ENCODE results near the gene ERCC6L2.
A peak's percentile ranks its signal among the peaks of the same experiment; 100 is the strongest.

ERCC6L2 gene

DNA sequence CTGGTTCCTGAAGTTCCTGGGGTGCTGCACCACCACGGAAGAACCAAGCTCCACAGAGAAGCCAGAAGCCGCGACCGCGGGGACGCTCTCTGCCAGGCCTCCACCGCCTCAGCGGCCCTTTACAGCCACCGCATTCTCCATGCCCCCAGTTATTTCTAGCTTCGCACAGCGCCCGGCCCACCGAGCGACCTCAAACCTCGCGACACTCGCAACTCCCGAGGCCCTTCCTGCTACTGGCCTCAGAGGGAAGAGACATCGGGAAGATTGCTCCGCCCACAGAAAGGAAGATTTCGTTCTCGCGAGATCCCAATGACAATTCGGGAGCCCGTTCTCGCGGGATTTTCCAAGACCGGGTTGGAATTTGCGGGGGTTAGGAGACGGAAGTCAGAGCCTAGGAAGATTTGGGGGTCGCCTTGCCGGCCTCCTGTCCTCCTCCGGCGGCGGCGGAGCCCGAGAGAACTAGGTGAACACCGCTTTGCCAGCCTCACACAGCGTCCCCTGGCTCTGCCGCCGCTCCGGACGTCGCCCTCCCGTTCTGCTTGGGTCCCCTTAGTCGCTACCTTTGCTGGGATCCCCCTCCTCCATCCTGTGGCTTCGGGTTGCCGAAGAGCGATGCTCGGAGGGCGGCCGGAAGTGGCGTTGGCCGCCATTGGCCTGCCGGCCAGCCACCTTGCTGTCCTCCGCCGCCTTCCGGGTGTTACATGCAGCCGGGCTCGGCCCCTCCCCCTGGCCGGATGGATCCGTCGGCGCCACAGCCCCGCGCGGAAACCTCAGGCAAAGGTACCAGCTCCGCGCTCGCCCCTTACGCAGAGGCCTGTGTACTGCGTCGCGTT is at the start of gene ERCC6L2:
Gene ERCC6L2 (plus strand): TSS at position 387 of the 833 bp plus-strand sequence. CDS start 348 bp downstream, at position 735.
- peak; percentile 80 for DNase-seq (ENCODE audit: low read depth)

DNA sequence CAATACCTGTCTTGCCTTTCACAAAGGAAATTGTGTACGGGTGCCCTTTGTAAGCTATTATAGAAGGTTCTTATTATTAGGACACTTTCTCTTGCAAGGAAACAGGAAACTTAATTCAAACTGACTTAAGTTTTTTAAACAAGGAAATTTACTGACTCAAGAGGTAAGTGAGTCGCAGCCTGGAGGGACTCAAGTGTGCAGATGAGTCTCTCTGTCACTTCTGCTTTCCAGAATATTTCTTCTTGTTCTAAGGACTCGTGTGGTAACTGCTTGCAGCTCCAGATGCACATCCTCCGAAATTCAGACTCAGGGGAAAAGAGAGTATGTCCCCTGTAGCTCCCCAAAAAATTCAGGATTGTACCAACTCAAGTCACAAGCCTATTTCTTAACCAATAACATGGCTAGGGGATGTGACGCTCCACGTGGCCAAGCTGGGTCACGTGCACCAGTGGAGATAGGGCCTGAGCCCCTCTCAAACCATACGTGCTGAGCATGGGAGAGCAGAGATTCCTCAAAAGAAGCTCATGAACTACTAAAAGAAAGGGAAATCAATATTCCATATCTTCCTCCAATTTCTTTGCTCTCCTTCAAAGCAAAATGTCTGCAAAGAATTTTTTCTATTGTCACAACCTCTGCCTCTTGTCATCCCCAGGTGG is 49.2 kb upstream of the ERCC6L2 start:
- no peak for DNase-seq (ENCODE audit: low read depth)

- DNase-seq (ENCODE audit: low read depth), result no peak
These were observed 44.7 kb upstream of the ERCC6L2 start for GRCh38 chr9:95830768-95831167.

DNA sequence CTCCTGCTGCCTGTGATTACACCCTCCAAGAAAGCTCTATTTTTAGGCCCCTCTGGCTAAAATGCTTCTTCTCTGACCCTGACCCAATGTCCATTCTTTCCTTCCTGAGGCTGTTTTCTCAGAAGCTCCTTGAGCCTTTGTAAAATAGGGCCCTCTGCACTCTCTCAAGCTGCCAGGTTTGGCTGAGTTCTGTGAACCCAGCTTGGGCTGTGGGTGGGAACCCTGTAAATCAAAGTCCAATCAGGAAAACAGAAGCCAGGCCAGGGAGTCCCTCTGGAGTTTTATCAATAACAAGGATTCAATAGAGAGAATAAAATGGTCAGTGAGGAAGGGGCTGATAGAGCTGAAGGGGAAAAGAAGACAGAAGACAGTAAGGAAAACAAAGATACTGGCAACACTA is 43.7 kb upstream of the ERCC6L2 start:
- no peak for DNase-seq (ENCODE audit: low read depth)

GRCh38 chr9:95833546-95834178 is 41.8 kb upstream of the ERCC6L2 start:
- DNase-seq (ENCODE audit: low read depth), result no peak

DNA sequence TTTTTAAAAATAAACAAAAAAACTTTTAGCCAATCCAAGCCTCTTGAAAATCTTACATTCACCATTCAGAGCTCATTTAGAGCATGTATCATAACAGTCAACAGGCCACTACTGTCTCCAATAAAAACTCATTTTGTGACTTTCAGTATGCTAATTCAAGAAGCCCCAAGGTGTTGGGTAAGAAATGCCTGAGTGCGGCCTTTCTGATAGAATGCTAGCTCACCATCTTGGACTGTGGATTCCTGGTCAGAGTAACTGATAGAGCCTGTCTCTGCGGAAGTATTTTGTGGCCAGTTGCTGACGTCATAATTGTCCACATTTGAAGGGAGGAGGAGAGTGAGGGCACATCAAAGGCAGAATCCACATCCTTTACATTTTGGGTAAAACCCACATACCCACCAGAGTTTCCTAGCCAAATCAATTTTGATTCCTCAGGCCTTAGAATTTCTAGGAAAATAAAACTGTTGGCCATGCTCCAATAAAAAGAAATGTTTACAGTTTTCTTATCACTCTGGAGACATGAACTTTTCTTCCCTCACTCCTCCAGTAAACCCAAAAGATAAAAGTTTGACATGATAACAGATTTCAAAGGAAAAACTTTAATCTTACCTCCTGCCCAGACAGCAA is 41.1 kb upstream of the ERCC6L2 start:
- no peak for DNase-seq (ENCODE audit: low read depth)

DNA sequence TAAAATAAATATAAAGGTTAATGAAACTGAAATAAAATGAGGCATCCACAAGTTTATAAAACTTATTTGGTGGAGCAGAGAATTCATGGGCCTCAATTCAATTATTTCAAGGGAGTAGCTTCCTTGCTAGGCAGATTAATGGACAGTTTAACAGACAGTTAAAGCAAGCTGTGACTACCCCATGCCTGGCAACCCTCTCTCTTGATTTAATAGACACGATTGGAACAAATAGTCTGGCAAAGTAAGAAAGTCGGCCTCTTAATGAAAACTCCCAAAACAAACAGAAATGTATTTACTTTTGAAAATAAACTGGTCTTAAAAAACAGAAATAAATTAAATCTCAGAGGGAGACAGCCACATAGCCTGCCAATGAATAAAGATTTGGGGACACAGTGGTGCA is 40.1 kb upstream of the ERCC6L2 start:
- DNase-seq (ENCODE audit: low read depth), result no peak

GRCh38 chr9:95836072-95836471 is 39.4 kb upstream of the ERCC6L2 start:
- DNase-seq (ENCODE audit: low read depth), result no peak

DNA sequence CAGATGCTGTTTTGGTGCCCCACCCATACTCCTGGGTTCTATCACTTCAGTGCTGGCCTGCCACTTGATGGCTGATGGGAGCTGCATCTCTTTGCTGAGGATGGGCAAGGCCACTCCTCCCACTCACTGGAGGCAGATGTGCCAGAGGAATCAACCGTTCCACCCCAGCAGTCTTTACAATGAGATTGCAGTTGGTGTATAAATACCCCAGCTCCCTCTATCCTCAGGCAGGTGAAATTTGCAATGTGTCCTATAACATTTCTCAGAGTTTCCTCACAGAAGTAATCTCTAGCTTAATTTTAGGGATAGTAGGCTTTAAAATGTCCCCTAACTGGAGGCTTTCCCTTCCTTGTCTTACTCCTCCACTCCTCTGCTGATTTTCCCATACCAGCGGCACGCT is 36.5 kb upstream of the ERCC6L2 start:
- no peak for DNase-seq (ENCODE audit: low read depth)

GRCh38 chr9:95840074-95840473 is 35.4 kb upstream of the ERCC6L2 start:
- DNase-seq (ENCODE audit: low read depth), result no peak

- no peak for DNase-seq (ENCODE audit: low read depth)
These were observed 34.1 kb upstream of the ERCC6L2 start for GRCh38 chr9:95841377-95841776.

- DNase-seq (ENCODE audit: low read depth), result no peak
These were observed 29.7 kb upstream of the ERCC6L2 start for GRCh38 chr9:95845751-95846150.

DNA sequence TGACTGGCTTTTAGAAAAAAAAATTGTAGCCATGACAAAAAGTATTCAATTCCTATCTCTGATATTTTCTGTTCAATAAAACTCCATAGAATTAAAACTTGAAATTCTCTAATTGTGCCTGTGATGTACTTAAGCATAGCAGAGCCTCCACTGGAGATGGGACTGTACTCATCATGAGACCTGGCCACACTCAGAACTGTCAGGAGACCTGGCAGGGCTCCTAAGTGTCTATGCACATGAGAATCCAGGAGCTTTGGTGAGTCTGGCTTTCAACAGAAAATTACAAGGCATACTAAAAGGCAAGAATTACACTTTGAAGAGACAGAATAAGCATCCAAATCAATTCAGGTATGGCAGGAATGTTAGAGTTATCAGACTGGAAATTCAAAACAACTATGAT is 26.7 kb upstream of the ERCC6L2 start:
- DNase-seq (ENCODE audit: low read depth), result no peak

DNA sequence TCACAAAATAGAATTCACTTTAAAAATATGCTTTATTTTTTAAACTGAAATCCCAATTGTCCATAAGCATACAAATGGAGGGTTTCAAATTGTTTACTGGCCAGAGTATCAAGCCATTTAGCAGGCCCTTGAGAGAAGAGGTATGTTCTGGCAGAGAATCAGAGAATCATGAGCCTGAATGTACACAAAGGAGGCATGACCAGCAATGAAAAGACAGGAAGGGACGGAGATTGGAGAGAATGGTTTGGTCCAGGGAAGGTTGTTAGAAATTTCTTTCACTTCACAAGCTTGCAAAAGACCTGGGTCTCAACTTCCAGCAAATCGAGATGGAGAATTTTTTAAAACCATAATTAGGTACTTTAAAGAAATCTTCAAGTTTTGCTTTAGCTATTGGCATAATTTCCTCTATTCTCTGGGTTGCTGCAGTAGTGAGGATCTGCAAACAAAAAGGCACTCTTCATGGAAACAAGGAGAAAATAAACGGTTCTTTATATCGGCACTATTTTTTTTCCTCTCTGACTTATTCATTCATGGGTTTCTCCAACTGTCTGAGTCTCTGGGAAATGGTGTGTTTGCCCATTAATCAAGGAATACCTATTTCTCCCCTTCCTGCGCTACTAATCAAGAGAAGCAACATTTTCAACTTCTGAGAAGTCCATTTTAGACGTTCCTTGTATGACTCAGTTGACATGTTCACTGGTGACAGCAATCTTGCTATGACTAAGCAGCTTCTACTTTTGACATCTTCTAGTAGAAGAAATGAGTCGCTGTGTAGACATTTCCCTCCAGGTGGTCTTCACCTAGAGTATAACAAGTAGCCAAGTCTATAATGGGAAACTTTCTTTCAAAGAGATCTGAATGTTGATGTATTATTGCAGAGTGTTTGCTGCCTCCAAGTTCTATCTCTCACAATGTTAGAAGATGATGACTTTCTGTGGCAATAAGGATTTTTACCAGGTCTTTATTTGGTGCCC is 23.1 kb upstream of the ERCC6L2 start:
- DNase-seq (ENCODE audit: low read depth), result no peak

DNA sequence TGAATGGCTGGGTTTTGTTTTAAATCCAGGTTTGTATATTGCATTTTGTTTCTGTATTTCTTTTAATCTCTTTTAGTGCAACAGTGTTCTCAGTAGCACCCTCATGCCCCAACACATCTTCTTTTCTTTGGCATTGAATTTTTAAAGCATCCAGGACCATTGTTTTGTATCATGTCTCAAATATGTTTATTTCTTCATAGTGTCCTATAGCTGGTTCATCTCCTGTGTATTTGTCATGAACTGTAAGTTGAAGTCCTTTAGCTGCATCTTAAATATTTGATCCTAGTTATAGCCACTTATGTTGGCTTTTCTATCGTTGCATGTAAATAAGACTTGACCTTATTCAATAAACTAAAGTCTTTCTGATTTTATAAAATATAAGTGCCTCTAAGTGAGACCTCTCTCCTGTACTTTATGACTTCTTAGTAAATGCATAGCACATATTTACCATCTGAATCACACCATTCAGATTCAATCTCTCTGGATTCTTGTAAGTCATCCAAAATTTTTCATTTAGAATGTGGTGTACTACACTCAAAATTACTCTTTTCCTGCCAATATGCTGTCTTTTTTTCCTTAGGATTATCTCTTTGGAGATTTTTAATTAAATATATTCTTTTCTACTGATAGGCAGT is 21.0 kb upstream of the ERCC6L2 start:
- no peak for DNase-seq (ENCODE audit: low read depth)

DNA sequence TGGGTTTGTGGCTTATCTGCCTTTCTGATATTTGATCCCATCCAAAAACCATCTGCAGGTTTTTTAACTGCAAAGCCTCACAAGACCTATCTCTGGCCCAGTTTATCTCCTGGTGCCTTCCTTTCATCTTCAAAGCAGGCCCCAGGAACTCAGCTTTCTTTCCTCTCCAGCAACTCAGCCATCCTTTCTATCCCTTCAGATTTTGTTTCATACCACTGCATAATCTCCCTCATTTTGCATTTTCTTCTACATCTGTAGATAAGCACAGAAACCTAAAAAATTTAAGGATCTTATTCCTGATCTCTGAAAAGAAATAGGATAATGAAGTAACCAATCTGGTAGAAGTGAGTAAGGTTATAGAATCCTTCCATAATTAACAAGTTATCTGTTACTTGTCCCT is 19.5 kb upstream of the ERCC6L2 start:
- no peak for DNase-seq (ENCODE audit: low read depth)

GRCh38 chr9:95857124-95857523 is 18.4 kb upstream of the ERCC6L2 start:
- DNase-seq (ENCODE audit: low read depth), result no peak

DNA sequence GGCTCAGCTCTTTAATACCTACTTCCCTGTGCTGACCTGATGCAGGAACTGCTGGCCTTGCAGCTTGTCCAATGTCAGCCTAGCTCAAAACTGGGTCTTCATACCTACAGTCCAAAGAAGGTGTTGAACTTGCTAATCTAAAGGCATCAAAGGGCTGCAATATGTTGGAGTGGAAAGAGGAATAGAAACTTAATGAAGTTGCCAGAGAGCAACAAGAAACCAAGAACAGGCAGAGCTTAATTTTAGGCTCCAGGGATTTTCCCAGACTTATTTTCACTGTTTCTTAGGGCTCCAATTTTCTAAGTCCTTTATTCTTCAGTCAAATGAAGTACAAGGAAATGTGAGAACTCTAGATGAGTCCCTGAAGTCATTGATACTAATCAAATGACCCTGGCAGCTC is 17.6 kb upstream of the ERCC6L2 start:
- no peak for DNase-seq (ENCODE audit: low read depth)

- no peak for DNase-seq (ENCODE audit: low read depth)
These were observed 13.1 kb upstream of the ERCC6L2 start for GRCh38 chr9:95862343-95862742.

DNA sequence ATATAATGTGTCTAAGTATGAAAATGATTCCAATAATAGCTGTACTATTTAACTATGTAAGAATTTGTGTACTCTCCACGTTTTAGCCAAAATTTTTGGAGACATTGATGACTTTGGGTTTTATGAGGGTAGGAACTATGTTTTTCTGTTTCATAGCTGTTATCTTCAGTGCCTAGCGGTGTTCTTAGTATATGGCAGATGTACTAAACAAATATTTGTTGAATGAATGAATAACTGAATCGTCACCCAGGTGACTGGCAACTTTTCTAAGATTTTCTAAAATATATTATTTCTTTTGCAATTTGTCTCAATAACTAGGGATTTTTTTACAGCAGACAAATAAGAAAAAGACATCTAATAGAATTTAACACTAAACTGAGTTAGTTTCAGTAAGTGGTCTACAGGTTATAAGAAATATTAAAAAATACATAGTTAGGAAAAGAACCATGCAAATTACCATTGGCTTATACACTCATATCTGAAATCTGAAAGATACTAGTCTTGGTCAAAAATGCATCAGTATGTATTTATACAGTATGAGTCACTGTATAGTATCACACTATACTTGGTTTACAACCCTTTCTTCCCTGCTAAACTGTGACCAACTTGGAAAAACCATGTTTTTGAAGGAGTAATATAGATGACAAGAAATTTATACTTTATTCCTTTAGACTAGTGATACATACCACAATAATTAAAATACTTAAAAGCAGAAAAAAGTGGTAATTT is 10.5 kb upstream of the ERCC6L2 start:
- no peak for DNase-seq (ENCODE audit: low read depth)

Data from stimulated activated CD8-positive, alpha-beta memory T cell treated with anti-CD3 and anti-CD28 coated beads, Interleukin-15, amount 100 ng/mL, for 24 hours (primary cell).